AG09309 (cell line): ENCODE data around the gene CCDC57.

Experiments
- DNase-seq: peaks from one replicate; pipeline ENCODE4 v3.0.0-alpha.2; 2010; ENCODE audit warnings: low read depth
- H3K4me3 ChIP-seq: 2 replicates; pipeline ENCODE4 v1.5.1; 2011; ENCODE audit warnings: mild to moderate bottlenecking, low read depth, low read length, moderate library complexity; ENCODE audit not compliant: control insufficient read depth
- CTCF ChIP-seq: IDR thresholded peaks from 2 replicates; pipeline ENCODE4 v1.5.1; 2011; ENCODE audit warnings: mild to moderate bottlenecking, low read depth, low read length, inconsistent platforms; ENCODE audit not compliant: insufficient read depth, control insufficient read depth; ENCODE audit errors: missing control alignments

The CCDC57 gene

GRCh38 chr17:82079001-82079677, 133.5 kb downstream of the CCDC57 start:
- no peak for TF ChIP-seq CTCF
- H3K4me3 ChIP-seq = no peak overlapping the region

GRCh38 chr17:82078433-82078832, 134.2 kb downstream of the CCDC57 start:
- no peak for TF ChIP-seq CTCF
- DNase-seq = no peak
- no peak overlapping the region for H3K4me3 ChIP-seq

More at GRCh38 chr17:82079001-82079677, 133.5 kb downstream of the CCDC57 start:
- DNase-seq = no peak

GRCh38 chr17:82077617-82078358, 134.9 kb downstream of the CCDC57 start:
- TF ChIP-seq CTCF = no peak
- DNase-seq = no peak
- no peak overlapping the region for H3K4me3 ChIP-seq

- TF ChIP-seq CTCF = no peak
- DNase-seq = no peak
- no peak overlapping the region for H3K4me3 ChIP-seq
These were observed 135.7 kb downstream of the CCDC57 start for GRCh38 chr17:82076785-82077591.

GRCh38 chr17:82076018-82076784, 136.4 kb downstream of the CCDC57 start:
- no peak overlapping the region for H3K4me3 ChIP-seq
- DNase-seq = no peak
- TF ChIP-seq CTCF = no peak

GRCh38 chr17:82073446-82073845, 139.2 kb downstream of the CCDC57 start:
- no peak for DNase-seq
- no peak for TF ChIP-seq CTCF
- H3K4me3 ChIP-seq = no peak overlapping the region
